ENCODE data around the gene IRAG1.

GRCh38 chr11:10653946-10654810, 39.4 kb downstream of the IRAG1 start:
- TF ChIP-seq CTCF (IDR thresholded peaks at IDR 0.05) (peak; percentile 39 to 56 (median 49)), POLR2A (IDR thresholded peaks at IDR 0.05) (no peak)

Measured in uterus (tissue), 2 donors.